Melanocyte of skin (primary cell): ENCODE results near the gene CCDC144A. TPM values are rescaled to one million over a fixed set of nuclear protein-coding genes. Genes with fewer than 3 reads are reported as not detected.

Source experiments
- small RNA-seq, 2 donors: library from RNA; depleted of rRNA; stranded (forward); fragments of <200 nt; gene quantifications; one replicate each; pipeline ENCODE3, GENCODE V24; 2012
- total RNA-seq, 2 donors: library from RNA; depleted of rRNA; stranded (reverse); fragments of >200 nt; gene quantifications; 2 replicates each; pipeline ENCODE4 v1.2.3, GENCODE V29; 2012

CCDC144A gene
- total RNA-seq = 1 to 10 TPM; 1.7 to 4.5 TPM

GRCh38 chr17:16689731-16690281 lies at the start of gene CCDC144A:
Gene CCDC144A, plus strand, starts transcription at chr17:16690241. Its CDS starts 160 bp downstream, at chr17:16690401.

GRCh38 chr17:16653367-16654041 lies 36.5 kb upstream of the CCDC144A start, which contains the start of gene ZNF624:
Gene ZNF624, minus strand, starts transcription at chr17:16653850.

Small RNAs within 50 kb of the gene (small RNA-seq; reads per million reads assigned to genes)
- gene AC022596.1 = 0 reads per million in 2 donors
- gene RNU6-405P = 0 reads per million in 2 donors

Other genes with a start within 250 kb of the CCDC144A start
- under 1 TPM; 0.33 to 0.34 TPM for gene LRRC75A, start 198.0 kb upstream of the CCDC144A start, total RNA-seq
- gene ZNF287, start 121.0 kb upstream of the CCDC144A start, total RNA-seq = 1 to 10 TPM; 3.3 to 4.1 TPM
- gene ZNF624, start 36.4 kb upstream of the CCDC144A start, total RNA-seq = 1 to 10 TPM; 3.4 to 4.0 TPM